Measurements from ENCODE around the gene EFCAB8.

The EFCAB8 gene

GRCh38 chr20:33000802-33001466, 142.2 kb downstream of the EFCAB8 start:
- no peak for TF ChIP-seq CTCF (IDR thresholded peaks at IDR 0.05; ENCODE audit: insufficient read depth, low read length, missing control alignments)
- H3K4me3 ChIP-seq (ENCODE audit: low read depth, low read length), result no peak overlapping the region
- POLR2A ChIA-PET, result no interaction called here
- CTCF ChIA-PET, result no interaction called here
- no peak for DNase-seq (ENCODE audit: low read depth, low spot score)

- no peak for TF ChIP-seq CTCF (IDR thresholded peaks at IDR 0.05; ENCODE audit: insufficient read depth, low read length, missing control alignments)
- ChIA-PET POLR2A (no interaction called here), CTCF (no interaction called here)
- no peak overlapping the region for H3K4me3 ChIP-seq (ENCODE audit: low read depth, low read length)
- no peak for DNase-seq (ENCODE audit: low read depth, low spot score)
These were observed 143.5 kb downstream of the EFCAB8 start for GRCh38 chr20:33002087-33002808.

- POLR2A ChIA-PET, result no interaction called here
- CTCF ChIA-PET, result interaction anchor here (1.3 to 1.6 kb wide), 2 partner anchors 10 to 14 kb away, joined by 3 to 6 read pairs; no protein-coding TSS in a partner anchor
- no peak within 1 kb of the TSS for H3K4me3 ChIP-seq (ENCODE audit: low read depth, low read length)
- TF ChIP-seq CTCF (IDR thresholded peaks at IDR 0.05; ENCODE audit: insufficient read depth, low read length, missing control alignments), result no peak
- DNase-seq (ENCODE audit: low read depth, low spot score), result no peak
These were observed 145.5 kb downstream of the EFCAB8 start, which contains the start of gene SUN5 for GRCh38 chr20:33004141-33004751. TSS of gene SUN5 (minus strand) at chr20:33004433. CDS start at chr20:33004340, 93 bp downstream.

GRCh38 chr20:33005132-33005566, 146.4 kb downstream of the EFCAB8 start:
- CTCF ChIA-PET, result interaction anchor here (1.3 to 1.6 kb wide), 2 partner anchors 11 to 15 kb away, joined by 3 to 6 read pairs; no protein-coding TSS in a partner anchor
- POLR2A ChIA-PET, result no interaction called here

GRCh38 chr20:33005908-33006775, 147.4 kb downstream of the EFCAB8 start:
- CTCF ChIA-PET, result interaction anchor here (1.6 kb wide), 1 partner anchor 12 kb away, joined by 6 read pairs; no protein-coding TSS in a partner anchor
- TF ChIP-seq CTCF (IDR thresholded peaks at IDR 0.05; ENCODE audit: insufficient read depth, low read length, missing control alignments), result no peak
- H3K4me3 ChIP-seq (ENCODE audit: low read depth, low read length), result no peak overlapping the region
- POLR2A ChIA-PET, result no interaction called here
- no peak for DNase-seq (ENCODE audit: low read depth, low spot score)

More at GRCh38 chr20:33005132-33005566, 146.4 kb downstream of the EFCAB8 start:
- no peak overlapping the region for H3K4me3 ChIP-seq (ENCODE audit: low read depth, low read length)
- DNase-seq (ENCODE audit: low read depth, low spot score), result no peak
- TF ChIP-seq CTCF (IDR thresholded peaks at IDR 0.05; ENCODE audit: insufficient read depth, low read length, missing control alignments), result no peak
